Inflammatory macrophage (primary cell): ENCODE data around the gene RNF123.
"Not testable (repeated sequence)": the region's sequence is repeated elsewhere in the genome, so short reads cannot be mapped to it uniquely, and the experiment has no call there.

Experiments
- DNase-seq, 2 donors: peaks; one replicate each; pipeline ENCODE4 v3.0.0-alpha.2; 2020 to 2022

The RNF123 gene

DNA sequence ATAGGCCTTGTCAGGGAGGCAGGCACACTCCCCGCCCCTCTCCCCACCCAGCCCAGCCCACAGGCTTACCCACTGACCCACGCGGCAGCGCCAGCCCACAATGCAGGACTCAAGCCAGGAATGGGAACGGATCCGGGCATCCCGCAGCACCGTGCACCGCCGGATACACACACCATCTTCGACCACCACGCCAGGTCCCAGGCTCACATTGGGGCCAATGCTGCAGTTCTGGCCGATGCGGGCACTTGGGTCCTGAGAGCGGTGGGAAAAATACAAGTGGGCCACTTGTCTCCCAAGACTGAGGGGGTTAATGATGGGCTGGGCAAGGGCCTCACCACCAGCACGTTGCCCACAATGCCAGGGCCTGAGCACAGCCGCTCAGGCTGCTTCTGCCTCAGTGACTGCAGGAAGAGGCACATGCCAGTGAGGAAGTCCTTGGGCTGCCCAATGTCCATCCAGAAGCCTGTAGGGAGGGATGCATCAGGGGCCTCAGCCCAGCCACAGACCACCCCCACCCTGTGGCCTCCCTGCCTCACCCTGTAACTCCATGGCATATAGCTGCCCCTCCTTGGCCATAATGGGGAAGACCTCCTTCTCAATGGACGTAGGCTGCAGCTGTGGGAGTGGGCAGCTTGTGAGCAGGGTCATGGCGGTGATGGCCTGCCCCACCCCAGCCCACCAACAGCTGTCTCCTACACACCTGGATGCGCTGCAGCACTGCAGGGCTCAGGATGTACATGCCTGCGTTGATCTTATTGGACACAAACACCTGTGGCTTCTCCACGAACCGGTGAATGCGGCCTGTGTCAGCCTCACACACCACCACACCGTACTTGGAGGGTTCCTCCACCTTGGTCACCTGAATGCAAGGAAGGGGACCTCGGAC is 32.8 kb downstream of the RNF123 start:
- no peak for DNase-seq

- no peak for DNase-seq
These were observed 33.5 kb downstream of the RNF123 start for GRCh38 chr3:49722896-49723295.

GRCh38 chr3:49723296-49723627 is 33.9 kb downstream of the RNF123 start:
- peak; percentile 41 to 49 for DNase-seq

DNA sequence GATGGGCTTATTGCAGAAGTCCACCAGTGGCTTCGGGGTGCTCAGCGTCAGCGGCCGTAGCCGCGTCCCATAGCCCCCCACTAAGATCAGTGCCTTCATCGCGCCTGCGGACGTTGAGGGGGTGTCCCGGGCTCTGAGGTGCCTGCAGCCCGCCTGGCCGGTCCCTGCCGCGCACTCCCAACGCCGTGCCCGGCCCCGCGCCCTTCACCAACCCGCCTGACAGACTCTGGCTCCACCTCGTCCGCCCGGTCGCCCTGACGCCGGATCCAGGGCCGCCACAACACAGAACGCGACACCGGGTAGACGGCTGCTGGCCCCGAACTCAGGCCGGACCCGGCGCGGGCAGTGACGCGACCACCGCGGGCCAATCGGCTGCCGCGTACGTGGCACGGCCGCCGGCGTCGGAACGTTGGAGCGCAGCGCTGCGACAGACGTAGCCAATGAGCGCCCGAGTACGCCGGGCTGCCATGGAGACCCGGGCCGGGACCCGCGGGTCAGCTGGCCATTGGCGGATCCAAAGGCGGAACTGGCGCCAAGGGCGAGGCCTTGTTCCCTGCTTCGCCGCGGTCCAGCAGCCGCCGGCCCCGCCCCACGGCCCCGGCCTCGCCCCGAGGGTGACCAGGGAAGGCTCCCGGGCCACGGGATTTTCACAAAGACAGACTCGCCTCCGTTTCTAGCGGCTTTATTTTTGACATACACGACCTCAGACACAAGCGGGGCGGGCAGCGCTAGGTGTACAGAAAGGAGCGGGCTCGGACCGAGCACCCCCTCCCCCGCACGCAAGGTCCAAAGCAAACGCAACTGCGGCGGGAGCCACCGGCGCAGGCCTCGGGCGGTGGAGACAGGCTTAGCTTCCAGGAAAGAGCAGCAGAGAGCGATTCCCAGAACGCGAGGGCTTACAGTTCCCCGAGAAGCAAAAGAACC is 34.5 kb downstream of the RNF123 start, which contains the start of gene GMPPB:
TSS of gene GMPPB (minus strand) at position 324 of the 924 bp plus-strand sequence. CDS start at position 99, 225 bp downstream.
- DNase-seq, result peak; percentile 98 to 99

- no peak for DNase-seq
These were observed 35.2 kb downstream of the RNF123 start for GRCh38 chr3:49724586-49724985.

GRCh38 chr3:49725906-49726681 is 36.7 kb downstream of the RNF123 start:
- no peak for DNase-seq

- no peak for DNase-seq
These were observed 38.0 kb downstream of the RNF123 start for GRCh38 chr3:49727154-49727923.

DNA sequence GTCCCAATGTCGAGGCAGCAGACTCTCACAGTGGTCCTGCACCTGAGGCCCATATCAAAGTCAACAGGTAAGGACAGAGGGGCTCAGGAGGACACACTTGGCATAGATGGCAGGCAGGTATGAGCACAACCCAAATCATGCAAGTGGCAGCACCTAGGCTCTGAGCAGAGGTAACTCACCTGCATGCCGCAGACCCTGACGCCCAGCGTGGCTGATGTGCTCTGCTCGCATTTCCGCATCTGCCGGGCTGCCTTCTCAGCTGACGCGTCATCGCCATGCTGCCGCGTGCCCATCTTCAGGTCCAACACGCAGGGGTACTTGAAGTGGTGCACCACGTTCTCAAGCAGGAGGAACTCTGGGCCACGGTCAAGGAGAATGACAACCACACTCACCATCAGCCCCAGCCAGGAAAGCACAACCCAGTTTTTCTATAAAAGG is 38.6 kb downstream of the RNF123 start:
- no peak for DNase-seq

- DNase-seq, result no peak
These were observed 40.7 kb downstream of the RNF123 start for GRCh38 chr3:49729966-49730609.

DNA sequence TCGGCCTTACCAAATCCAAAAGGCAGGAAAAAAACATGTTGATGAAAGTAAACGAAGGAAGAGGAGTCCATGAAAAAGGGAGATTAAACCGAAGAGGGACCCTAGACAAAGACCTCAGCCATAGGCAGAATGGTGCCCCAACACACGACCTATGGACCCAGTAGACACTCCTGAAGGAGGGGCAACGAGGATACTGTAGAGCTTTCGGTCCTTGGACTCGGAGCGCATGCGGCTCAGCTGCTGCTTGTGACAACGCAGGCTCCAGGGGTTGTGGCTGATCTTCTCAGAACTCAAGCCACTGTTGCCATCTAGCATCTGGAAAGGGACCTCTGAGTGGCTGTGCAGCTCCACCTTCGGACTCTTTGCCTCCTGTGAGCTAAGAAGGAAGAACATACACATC is 43.2 kb downstream of the RNF123 start:
- no peak for DNase-seq

DNA sequence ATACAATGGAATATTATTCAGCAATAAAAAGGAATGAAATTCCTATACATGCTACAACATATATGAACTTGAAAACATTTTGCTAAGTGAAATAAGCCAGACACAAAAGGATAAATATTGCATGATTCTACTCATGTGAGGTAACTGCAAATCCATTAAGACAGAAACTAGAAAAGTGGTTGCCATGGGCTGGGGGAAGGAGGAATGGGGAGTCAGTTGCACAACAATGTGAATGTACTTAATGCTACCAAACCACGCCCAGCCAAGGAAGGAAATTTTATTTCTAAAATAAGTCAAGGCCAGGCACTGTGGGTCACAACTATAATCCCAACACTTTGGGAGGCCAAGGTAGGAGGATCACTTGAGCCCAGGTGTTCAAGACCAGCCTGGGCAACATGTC is 44.2 kb downstream of the RNF123 start:
- peak in 1 of 2 donors; percentile 32 for DNase-seq

DNA sequence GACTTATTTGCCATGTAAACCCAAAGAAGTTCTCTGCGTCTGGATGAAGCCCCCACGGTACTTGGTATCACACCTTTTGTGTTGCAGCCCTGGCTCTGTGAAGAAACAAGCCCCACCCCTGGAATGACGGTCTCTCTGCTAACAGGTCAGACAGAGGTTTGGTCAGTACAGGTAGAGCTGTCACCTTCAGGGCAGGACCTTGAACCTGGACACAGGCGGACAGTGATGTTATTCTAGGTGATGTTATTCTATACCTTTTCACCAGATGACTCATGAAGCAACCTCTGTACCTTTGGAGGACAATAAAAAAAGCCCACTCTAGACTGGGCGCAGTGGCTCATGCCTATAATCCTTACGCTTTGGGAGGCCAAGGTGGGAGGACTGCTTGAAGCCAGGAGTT is 45.4 kb downstream of the RNF123 start:
- no peak for DNase-seq

- no peak for DNase-seq
These were observed 48.8 kb downstream of the RNF123 start for GRCh38 chr3:49738067-49738713.

DNA sequence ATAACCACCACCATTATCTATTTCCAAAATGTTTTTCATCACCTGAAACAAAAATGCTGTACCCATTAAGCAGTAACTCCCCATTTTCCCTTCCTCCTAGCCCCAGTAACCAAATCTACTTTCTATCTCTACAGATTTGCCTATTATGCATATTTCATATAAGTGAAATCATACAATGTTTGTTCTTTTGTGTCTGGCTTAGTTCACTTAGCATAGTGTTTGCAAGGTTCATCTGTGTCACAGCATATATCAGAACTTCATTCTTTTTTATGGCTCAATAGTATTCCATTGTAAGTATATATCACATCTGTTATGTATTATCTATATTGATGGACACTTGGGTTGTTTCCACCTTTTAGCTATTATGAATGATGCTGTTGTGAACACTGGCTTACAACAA is 51.1 kb downstream of the RNF123 start:
- DNase-seq, result no peak

GRCh38 chr3:49745986-49746385 is 56.6 kb downstream of the RNF123 start:
- DNase-seq, result no peak

DNA sequence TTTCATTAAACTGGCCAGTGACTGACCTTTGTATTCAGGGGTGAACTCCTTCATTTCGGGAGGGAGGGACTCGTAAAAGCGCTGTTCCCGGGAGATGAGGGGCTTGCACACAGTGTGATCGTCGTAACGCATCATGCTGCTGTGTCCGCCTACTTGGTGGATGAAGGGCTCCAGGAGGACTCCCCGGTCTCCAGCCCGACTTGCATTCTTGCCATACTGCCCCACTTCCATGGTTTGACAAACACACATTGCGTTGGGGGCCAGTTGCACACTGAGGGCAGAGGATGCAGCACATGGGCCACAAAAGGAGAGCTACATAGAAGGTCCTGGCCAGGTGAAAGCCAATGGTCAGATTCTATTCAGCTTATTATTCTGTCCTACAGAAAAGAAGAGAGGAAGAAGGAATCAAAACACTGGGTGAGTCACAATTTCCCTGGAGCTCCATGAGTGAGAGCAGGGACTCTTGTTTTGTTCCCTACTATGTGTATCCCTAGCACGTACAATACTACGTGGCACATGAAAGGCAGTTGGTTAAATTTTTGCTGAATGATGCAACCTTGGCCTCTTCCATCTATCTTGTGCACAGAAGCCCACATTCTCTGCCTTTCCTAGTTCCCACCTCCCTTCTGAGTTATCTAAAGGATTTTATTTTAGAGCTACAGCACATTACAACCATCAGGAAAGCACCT is 58.6 kb downstream of the RNF123 start:
- no peak for DNase-seq

DNA sequence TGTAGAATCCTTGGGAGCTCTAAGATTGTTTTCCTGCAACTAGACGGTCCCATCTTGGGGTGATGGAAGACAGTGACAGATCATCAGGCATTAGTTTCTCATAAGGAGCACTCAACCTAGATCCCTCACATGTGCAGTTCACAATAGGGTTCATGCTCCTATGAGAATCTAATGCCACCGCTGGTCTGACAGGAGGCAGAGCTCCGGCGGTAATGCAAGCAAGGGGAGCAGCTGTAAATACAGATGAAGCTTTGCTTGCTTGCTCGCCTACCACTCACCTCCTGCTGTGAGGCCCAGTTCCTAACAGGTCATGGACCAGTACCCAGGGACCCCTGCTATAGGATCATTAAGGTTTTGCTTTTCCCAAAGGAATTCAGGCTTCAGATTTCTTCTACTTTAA is 59.5 kb downstream of the RNF123 start:
- not testable (repeated sequence) for DNase-seq

DNA sequence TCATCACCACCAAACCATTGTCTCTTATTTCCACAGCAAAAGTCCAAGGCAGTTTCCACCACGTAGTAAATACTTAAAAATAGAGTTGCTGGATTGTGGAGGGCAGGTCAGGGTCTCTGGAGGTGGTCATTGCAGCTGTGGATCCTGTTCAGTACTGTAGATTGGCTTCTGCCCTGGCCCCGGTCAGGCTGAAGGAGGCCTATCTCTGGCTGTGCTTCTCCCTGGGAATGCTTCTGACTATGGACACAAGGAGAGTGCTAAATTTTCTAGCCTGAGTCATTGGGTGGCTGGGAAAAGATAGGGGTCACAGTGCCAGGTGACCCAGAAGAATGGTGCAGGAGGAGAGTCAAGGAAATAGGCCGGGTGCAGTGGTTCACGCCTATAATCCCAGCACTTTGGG is 60.7 kb downstream of the RNF123 start:
- DNase-seq, result no peak

DNA sequence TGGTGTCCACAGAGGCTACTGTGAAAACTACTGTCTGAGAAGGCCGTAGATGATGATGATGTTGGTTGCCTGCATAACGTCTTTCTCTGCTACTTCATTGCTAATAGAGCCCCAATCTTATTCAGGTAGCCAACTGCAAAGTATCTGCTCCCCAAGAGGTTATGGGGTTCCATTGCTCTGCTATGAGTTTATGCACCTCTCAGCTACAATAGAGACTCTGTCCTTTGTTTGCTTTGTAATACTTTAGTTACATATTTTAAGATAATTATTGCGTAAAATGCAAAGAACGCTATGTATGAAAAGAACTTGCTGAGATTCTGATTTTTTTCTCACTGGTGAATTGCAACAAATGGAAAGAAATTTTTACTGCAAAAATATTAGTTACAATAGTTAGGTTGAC is 62.1 kb downstream of the RNF123 start:
- no peak for DNase-seq

DNA sequence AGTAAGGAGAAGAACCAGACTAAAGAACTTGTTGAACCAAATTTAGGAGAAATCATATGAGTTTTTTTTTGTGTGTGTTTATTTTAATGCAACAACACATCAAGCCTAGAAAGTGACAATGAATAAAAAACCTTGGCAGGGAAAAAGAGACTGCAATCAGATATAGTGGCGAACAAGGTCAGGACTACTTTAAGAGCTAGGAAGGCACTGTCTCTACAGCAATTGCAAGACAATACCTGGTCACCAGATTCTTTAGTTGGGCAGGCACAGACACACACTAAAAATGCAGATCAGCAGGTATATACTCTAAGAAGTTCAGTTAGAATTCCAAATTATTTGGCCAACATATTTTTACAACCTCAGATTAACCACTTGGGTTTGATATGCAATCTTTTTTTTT is 65.2 kb downstream of the RNF123 start:
- no peak for DNase-seq
